Uterus (tissue), 2 donors: Measurements from ENCODE around the gene ARHGEF7.

ENCODE experiments used
- CTCF ChIP-seq, 4 experiments: fragments of 200-600 bp in 2 of 4; fragments of 450-650 bp in 2 of 4; sonication (generic) in 2 of 4; IDR thresholded peaks; one replicate each; pipeline ENCODE4 v1.5.1; 2016 to 2019; ENCODE audit warnings: antibody characterized with exemption in 4 of 4, mild to moderate bottlenecking in 2 of 4, moderate library complexity in 1 of 4
- POLR2A ChIP-seq, 2 donors: fragments of 450-650 bp; IDR thresholded peaks; one replicate each; pipeline ENCODE4 v1.6.1; 2016; ENCODE audit warnings: antibody characterized with exemption in 2 of 2, mild to moderate bottlenecking in 1 of 2, moderate library complexity in 1 of 2

DNA sequence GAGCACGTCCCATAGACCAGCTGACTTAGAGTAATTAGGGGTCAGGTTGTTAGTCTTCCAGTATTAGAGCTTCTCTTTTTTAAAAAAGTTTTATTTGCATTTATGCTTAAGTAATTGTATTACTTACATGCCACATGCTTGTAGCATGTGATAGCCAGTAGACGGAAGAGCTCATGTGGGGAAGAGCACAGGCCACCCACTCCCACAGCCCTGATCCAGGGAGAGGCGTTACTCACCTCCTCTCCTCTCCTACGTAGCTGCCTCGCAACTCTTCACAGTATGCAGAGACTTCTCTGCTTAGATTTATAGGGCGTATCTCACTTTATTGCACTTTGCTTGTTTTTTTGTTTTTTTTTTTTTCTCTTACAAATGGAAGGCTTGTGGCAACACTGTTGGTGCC lies 110.1 kb downstream of the ARHGEF7 start:
- no peak for TF ChIP-seq CTCF (IDR thresholded peaks at IDR 0.05)
- no peak for TF ChIP-seq POLR2A (IDR thresholded peaks at IDR 0.05)
